OCI-LY3 (cell line): Measurements from ENCODE around the gene ASPG.

Experiments
- EZH2phosphoT487 ChIP-seq: fragments of 200-600 bp; shearing (Covaris generic); IDR thresholded peaks from 2 replicates; pipeline ENCODE4 v1.6.1; 2018; ENCODE audit warnings: antibody characterized with exemption, mixed run types, low read depth
- TF ChIP-seq, protein P1 (sequence below): fragments of 200-600, 300-600 bp; sonication (generic); IDR thresholded peaks from 2 replicates; pipeline ENCODE4 v1.5.1; 2014; ENCODE audit warnings: antibody characterized with exemption, low read length, low read depth

DNA sequence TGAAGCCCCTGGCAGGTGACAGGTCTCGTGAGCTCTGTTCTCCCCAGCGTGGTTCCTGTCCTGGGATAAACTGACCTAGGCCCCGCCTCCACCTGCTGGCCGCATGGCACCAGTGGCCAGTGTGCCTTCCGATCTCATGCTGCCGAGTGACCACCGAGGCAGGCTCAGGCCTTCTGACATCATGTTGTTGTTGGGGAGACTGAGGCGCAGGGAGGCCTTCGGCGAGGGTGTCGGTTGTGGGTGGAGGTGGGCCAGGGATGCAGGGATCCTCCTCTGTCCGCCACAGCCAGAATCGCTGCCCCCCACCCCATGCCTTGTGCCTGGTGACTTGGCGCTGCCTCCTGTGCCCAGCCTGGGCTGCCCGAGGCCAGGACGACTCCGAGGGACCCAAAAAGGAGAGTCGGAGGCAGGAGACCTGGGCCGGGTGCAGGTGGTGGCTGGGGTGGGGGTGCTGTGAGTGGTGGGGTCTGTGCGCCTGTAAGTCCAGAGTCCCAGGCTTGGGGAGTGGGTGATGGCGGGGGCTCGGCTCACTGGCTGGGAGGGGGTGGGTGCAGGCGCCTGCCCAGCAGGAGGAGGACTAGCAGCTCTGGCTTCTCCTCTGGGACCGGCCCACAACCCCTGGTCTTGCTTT is 24.3 kb downstream of the ASPG start:
- TF ChIP-seq, protein P1, sequence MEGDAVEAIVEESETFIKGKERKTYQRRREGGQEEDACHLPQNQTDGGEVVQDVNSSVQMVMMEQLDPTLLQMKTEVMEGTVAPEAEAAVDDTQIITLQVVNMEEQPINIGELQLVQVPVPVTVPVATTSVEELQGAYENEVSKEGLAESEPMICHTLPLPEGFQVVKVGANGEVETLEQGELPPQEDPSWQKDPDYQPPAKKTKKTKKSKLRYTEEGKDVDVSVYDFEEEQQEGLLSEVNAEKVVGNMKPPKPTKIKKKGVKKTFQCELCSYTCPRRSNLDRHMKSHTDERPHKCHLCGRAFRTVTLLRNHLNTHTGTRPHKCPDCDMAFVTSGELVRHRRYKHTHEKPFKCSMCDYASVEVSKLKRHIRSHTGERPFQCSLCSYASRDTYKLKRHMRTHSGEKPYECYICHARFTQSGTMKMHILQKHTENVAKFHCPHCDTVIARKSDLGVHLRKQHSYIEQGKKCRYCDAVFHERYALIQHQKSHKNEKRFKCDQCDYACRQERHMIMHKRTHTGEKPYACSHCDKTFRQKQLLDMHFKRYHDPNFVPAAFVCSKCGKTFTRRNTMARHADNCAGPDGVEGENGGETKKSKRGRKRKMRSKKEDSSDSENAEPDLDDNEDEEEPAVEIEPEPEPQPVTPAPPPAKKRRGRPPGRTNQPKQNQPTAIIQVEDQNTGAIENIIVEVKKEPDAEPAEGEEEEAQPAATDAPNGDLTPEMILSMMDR = no peak
- TF ChIP-seq EZH2phosphoT487 = no peak
